SH-SY5Y (cell line): Measurements from ENCODE around the gene FGGY.

Experiments
- GATA2 ChIP-seq: IDR thresholded peaks from 2 replicates; pipeline ENCODE4 v1.6.1; 2011; ENCODE audit warnings: mild to moderate bottlenecking, low read depth, low read length
- GATA3 ChIP-seq: IDR thresholded peaks from 2 replicates; pipeline ENCODE4 v1.6.1; 2011; ENCODE audit warnings: low read depth, mild to moderate bottlenecking, low read length, moderate library complexity

FGGY gene

GRCh38 chr1:59318271-59318860, 21.5 kb downstream of the FGGY start:
- TF ChIP-seq GATA3, result no peak
- no peak for TF ChIP-seq GATA2

- TF ChIP-seq GATA3, result no peak
- TF ChIP-seq GATA2, result no peak
These were observed 25.5 kb downstream of the FGGY start for GRCh38 chr1:59322394-59322793.

GRCh38 chr1:59322814-59323213, 25.9 kb downstream of the FGGY start:
- no peak for TF ChIP-seq GATA2
- TF ChIP-seq GATA3, result no peak

GRCh38 chr1:59323879-59324278, 27.0 kb downstream of the FGGY start:
- TF ChIP-seq GATA3 (no peak), GATA2 (no peak)

- TF ChIP-seq GATA3, result no peak
- no peak for TF ChIP-seq GATA2
These were observed 31.5 kb downstream of the FGGY start for GRCh38 chr1:59328353-59328752.

GRCh38 chr1:59329412-59330053, 32.6 kb downstream of the FGGY start:
- no peak for TF ChIP-seq GATA2
- no peak for TF ChIP-seq GATA3

GRCh38 chr1:59331686-59332620, 35.1 kb downstream of the FGGY start:
- no peak for TF ChIP-seq GATA3
- TF ChIP-seq GATA2, result no peak

- TF ChIP-seq GATA3, result no peak
These were observed 36.1 kb downstream of the FGGY start for GRCh38 chr1:59332983-59333382.

- TF ChIP-seq GATA3 (no peak), GATA2 (no peak)
These were observed 36.9 kb downstream of the FGGY start for GRCh38 chr1:59333626-59334277.

- no peak for TF ChIP-seq GATA3
- no peak for TF ChIP-seq GATA2
These were observed 43.8 kb downstream of the FGGY start for GRCh38 chr1:59340411-59341307.

GRCh38 chr1:59342801-59343575, 46.1 kb downstream of the FGGY start:
- TF ChIP-seq GATA3, result no peak

GRCh38 chr1:59343576-59343840, 46.6 kb downstream of the FGGY start:
- TF ChIP-seq GATA3, result no peak

GRCh38 chr1:59345221-59345620, 48.3 kb downstream of the FGGY start:
- TF ChIP-seq GATA3 (no peak), GATA2 (no peak)
